Neuronal stem cell (in vitro differentiated cells): Measurements from ENCODE around the gene CPNE4.

Experiments used
- DNase-seq: peaks from one replicate; pipeline ENCODE4 v3.0.0-alpha.2; 2013; ENCODE audit warnings: low spot score
- H2AFZ ChIP-seq: one replicate; pipeline ENCODE4 v1.6.1; 2013; ENCODE audit warnings: mild to moderate bottlenecking, low read length, inconsistent platforms
- H2AK5ac ChIP-seq: 2 replicates; pipeline ENCODE4 v1.6.1; 2013; ENCODE audit warnings: low read depth, mild to moderate bottlenecking, inconsistent platforms, low read length, moderate library complexity, mixed read lengths
- H2BK120ac ChIP-seq: 2 replicates; pipeline ENCODE4 v1.6.1; 2013; ENCODE audit warnings: low read depth, mild to moderate bottlenecking, inconsistent platforms, low read length, moderate library complexity, mixed read lengths
- H2BK12ac ChIP-seq: one replicate; pipeline ENCODE4 v1.6.1; 2013; ENCODE audit warnings: low read length, inconsistent platforms
- H2BK15ac ChIP-seq: 2 replicates; pipeline ENCODE4 v1.6.1; 2013; ENCODE audit warnings: mild to moderate bottlenecking, low read length, inconsistent platforms, mixed read lengths
- H2BK5ac ChIP-seq: one replicate; pipeline ENCODE4 v1.6.1; 2013; ENCODE audit warnings: inconsistent platforms, mild to moderate bottlenecking, low read length, moderate library complexity
- H3K14ac ChIP-seq: one replicate; pipeline ENCODE4 v1.6.1; 2013; ENCODE audit warnings: low read length, inconsistent platforms
- H3K18ac ChIP-seq: 2 replicates; pipeline ENCODE4 v1.6.1; 2013; ENCODE audit warnings: low read length, inconsistent platforms
- H3K23ac ChIP-seq: 2 replicates; pipeline ENCODE4 v1.6.1; 2013; ENCODE audit warnings: low read depth, mild to moderate bottlenecking, mixed read lengths, low read length, inconsistent platforms; ENCODE audit not compliant: poor library complexity
- H3K27ac ChIP-seq: replicated peaks from 3 replicates; pipeline ENCODE4 v1.5.1; 2013; ENCODE audit warnings: low read length, inconsistent platforms
- H3K27me3 ChIP-seq, 3 experiments: 2 replicates each; pipeline ENCODE4 v1.6.1; 2013; ENCODE audit warnings: low read length in 3 of 3, mild to moderate bottlenecking in 2 of 3, inconsistent platforms in 1 of 3, low read depth in 1 of 3, mixed read lengths in 1 of 3, moderate library complexity in 1 of 3; ENCODE audit not compliant: control insufficient read depth in 3 of 3, insufficient read depth in 3 of 3
- H3K36me3 ChIP-seq, 2 donors: replicated peaks in 1 of 2; 2 replicates each; pipeline ENCODE4 v1.6.1; 2013; ENCODE audit warnings: low read length in 2 of 2; ENCODE audit not compliant: control insufficient read depth in 2 of 2, insufficient read depth in 2 of 2
- H3K4ac ChIP-seq: 2 replicates; pipeline ENCODE4 v1.6.1; 2013; ENCODE audit warnings: inconsistent platforms, mild to moderate bottlenecking, low read length, moderate library complexity
- H3K4me1 ChIP-seq, 2 donors: 1 replicate in 1 of 2; 2 replicates in 1 of 2; pipeline ENCODE4 v1.6.1; 2013; ENCODE audit warnings: low read length in 2 of 2, low read depth in 1 of 2; ENCODE audit not compliant: control insufficient read depth in 2 of 2, insufficient read depth in 1 of 2
- H3K4me2 ChIP-seq: one replicate; pipeline ENCODE4 v1.6.1; 2013; ENCODE audit warnings: mild to moderate bottlenecking, low read length, inconsistent platforms; ENCODE audit not compliant: insufficient read depth, poor library complexity, severe bottlenecking
- H3K4me3 ChIP-seq, 2 donors: 2 replicates each; pipeline ENCODE4 v1.5.1; 2013; ENCODE audit warnings: low read length in 2 of 2, mild to moderate bottlenecking in 2 of 2, inconsistent platforms in 1 of 2, moderate library complexity in 1 of 2
- H3K79me1 ChIP-seq: one replicate; pipeline ENCODE4 v1.6.1; 2013; ENCODE audit warnings: low read depth, mild to moderate bottlenecking, inconsistent platforms, low read length, moderate library complexity
- H3K9ac ChIP-seq: one replicate; pipeline ENCODE4 v1.6.1; 2013; ENCODE audit warnings: mild to moderate bottlenecking, low read depth, low read length, inconsistent platforms; ENCODE audit not compliant: poor library complexity
- H3K9me3 ChIP-seq, 2 donors: replicated peaks in 1 of 2; 2 replicates each; pipeline versions ENCODE3 to v1.6.1; 2013; ENCODE audit warnings: low read length in 2 of 2, mild to moderate bottlenecking in 2 of 2, inconsistent platforms in 1 of 2, low read depth in 1 of 2, mixed read lengths in 1 of 2, moderate library complexity in 1 of 2; ENCODE audit not compliant: control insufficient read depth in 2 of 2, insufficient read depth in 1 of 2
- H4K8ac ChIP-seq: one replicate; pipeline ENCODE4 v1.6.1; 2013; ENCODE audit warnings: low read depth, mild to moderate bottlenecking, inconsistent platforms, low read length, moderate library complexity
- H4K91ac ChIP-seq: one replicate; pipeline ENCODE4 v1.6.1; 2013; ENCODE audit warnings: low read length, low read depth, mild to moderate bottlenecking, inconsistent platforms; ENCODE audit not compliant: poor library complexity
- WGBS, 2 donors: extraction: QIAGEN DNeasy Blood & Tissue Kit; methylation state at CpG; one replicate each; pipeline ENCODE4 v1.1.7; 2013; ENCODE audit warnings: missing lambda C conversion rate in 2 of 2, mixed read lengths in 1 of 2; ENCODE audit not compliant: insufficient read length in 2 of 2, insufficient replicate concordance in 1 of 2; ENCODE audit errors: extremely low coverage in 2 of 2; 5-methylcytosine and 5-hydroxymethylcytosine counted together

Gene CPNE4

GRCh38 chr3:131731709-131732108 lies 303.1 kb downstream of the CPNE4 start:
- Histone ChIP-seq H3K14ac (no peak overlapping the region), H3K4ac (no peak overlapping the region), H3K4me2 (no peak overlapping the region), H3K23ac (no peak overlapping the region), H3K4me3 (no peak overlapping the region), H3K36me3 (no peaks in the 10 kb centered on the region), H2BK120ac (no peak overlapping the region), H2BK12ac (no peak overlapping the region), H3K79me1 (no peaks in the 10 kb centered on the region), H2BK5ac (no peak overlapping the region), H3K18ac (no peak overlapping the region), H2AK5ac (no peak overlapping the region), H4K91ac (no peak overlapping the region), H2AFZ (no peak overlapping the region), H3K9me3 (no peaks in the 10 kb centered on the region), H3K27me3 (no peaks in the 10 kb centered on the region), H4K8ac (no peak overlapping the region), H3K27ac (no peak overlapping the region), H3K4me1 (no peaks in the 10 kb centered on the region), H2BK15ac (no peak overlapping the region), H3K9ac (no peak overlapping the region)
- no CpG with 5 or more reads among the region's 2 CpGs for WGBS, 2 donors
- no peak for DNase-seq

GRCh38 chr3:131730581-131730980 lies 304.2 kb downstream of the CPNE4 start:
- no peak overlapping the region for H3K4ac ChIP-seq
- no peaks in the 10 kb centered on the region for H3K27me3 ChIP-seq
- no peak overlapping the region for H4K8ac ChIP-seq
- H3K4me1 ChIP-seq, result no peaks in the 10 kb centered on the region
- H3K9me3 ChIP-seq, result no peaks in the 10 kb centered on the region
- no peak for DNase-seq
- no peak overlapping the region for H2BK15ac ChIP-seq
- no peaks in the 10 kb centered on the region for H3K79me1 ChIP-seq
- H3K27ac ChIP-seq, result no peak overlapping the region
- no peak overlapping the region for H2BK120ac ChIP-seq
- H3K4me2 ChIP-seq, result no peak overlapping the region
- no CpG with 5 or more reads among the region's 1 CpG for WGBS, 2 donors
- no peak overlapping the region for H2BK12ac ChIP-seq
- no peak overlapping the region for H3K14ac ChIP-seq
- H2AK5ac ChIP-seq, result no peak overlapping the region
- H2AFZ ChIP-seq, result no peak overlapping the region
- H3K18ac ChIP-seq, result no peak overlapping the region
- H3K9ac ChIP-seq, result no peak overlapping the region
- H3K4me3 ChIP-seq, result no peak overlapping the region
- H4K91ac ChIP-seq, result no peak overlapping the region
- H2BK5ac ChIP-seq, result no peak overlapping the region
- no peak overlapping the region for H3K23ac ChIP-seq
- no peaks in the 10 kb centered on the region for H3K36me3 ChIP-seq

- Histone ChIP-seq H3K14ac (no peak overlapping the region), H2BK15ac (no peak overlapping the region), H3K23ac (no peak overlapping the region), H2BK12ac (no peak overlapping the region), H3K27ac (no peak overlapping the region), H3K4me3 (no peak overlapping the region), H2BK5ac (no peak overlapping the region), H3K4ac (no peak overlapping the region), H3K9ac (no peak overlapping the region), H2AK5ac (no peak overlapping the region), H3K79me1 (no peaks in the 10 kb centered on the region), H4K8ac (no peak overlapping the region), H2BK120ac (no peak overlapping the region), H3K4me2 (no peak overlapping the region), H3K36me3 (no peaks in the 10 kb centered on the region), H3K27me3 (no peaks in the 10 kb centered on the region), H3K18ac (no peak overlapping the region), H3K9me3 (no peaks in the 10 kb centered on the region), H3K4me1 (no peaks in the 10 kb centered on the region), H4K91ac (no peak overlapping the region), H2AFZ (peak overlapping the region; percentile 42)
- no CpG with 5 or more reads among the region's 1 CpG for WGBS, 2 donors
- DNase-seq, result no peak
Observed at GRCh38 chr3:131729643-131730017, 305.2 kb downstream of the CPNE4 start.

GRCh38 chr3:131728898-131729642 lies 305.7 kb downstream of the CPNE4 start:
- Histone ChIP-seq H3K14ac (no peak overlapping the region), H3K27ac (no peak overlapping the region), H3K18ac (no peak overlapping the region), H3K4me2 (no peak overlapping the region), H2AK5ac (no peak overlapping the region), H3K79me1 (no peaks in the 10 kb centered on the region), H3K36me3 (no peaks in the 10 kb centered on the region), H3K23ac (no peak overlapping the region), H2BK12ac (no peak overlapping the region), H2BK5ac (no peak overlapping the region), H3K4me3 (no peak overlapping the region), H2BK120ac (no peak overlapping the region), H3K27me3 (no peaks in the 10 kb centered on the region), H3K4ac (no peak overlapping the region), H3K9me3 (no peaks in the 10 kb centered on the region), H4K8ac (no peak overlapping the region), H3K9ac (no peak overlapping the region), H3K4me1 (no peaks in the 10 kb centered on the region), H2BK15ac (no peak overlapping the region), H4K91ac (no peak overlapping the region), H2AFZ (peak overlapping the region; percentile 42)
- DNase-seq, result no peak
- no CpG with 5 or more reads among the region's 3 CpGs for WGBS, 2 donors
